Activated naive CD4-positive, alpha-beta T cell (primary cell): ENCODE data around the gene HADH.
"Not testable (repeated sequence)": the region's sequence is repeated elsewhere in the genome, so short reads cannot be mapped to it uniquely, and the experiment has no call there.

Experiments
- DNase-seq, 4 experiments: peaks; one replicate each; lab custom pipeline; 2025; lab: John Stamatoyannopoulos, UW

HADH gene

DNA sequence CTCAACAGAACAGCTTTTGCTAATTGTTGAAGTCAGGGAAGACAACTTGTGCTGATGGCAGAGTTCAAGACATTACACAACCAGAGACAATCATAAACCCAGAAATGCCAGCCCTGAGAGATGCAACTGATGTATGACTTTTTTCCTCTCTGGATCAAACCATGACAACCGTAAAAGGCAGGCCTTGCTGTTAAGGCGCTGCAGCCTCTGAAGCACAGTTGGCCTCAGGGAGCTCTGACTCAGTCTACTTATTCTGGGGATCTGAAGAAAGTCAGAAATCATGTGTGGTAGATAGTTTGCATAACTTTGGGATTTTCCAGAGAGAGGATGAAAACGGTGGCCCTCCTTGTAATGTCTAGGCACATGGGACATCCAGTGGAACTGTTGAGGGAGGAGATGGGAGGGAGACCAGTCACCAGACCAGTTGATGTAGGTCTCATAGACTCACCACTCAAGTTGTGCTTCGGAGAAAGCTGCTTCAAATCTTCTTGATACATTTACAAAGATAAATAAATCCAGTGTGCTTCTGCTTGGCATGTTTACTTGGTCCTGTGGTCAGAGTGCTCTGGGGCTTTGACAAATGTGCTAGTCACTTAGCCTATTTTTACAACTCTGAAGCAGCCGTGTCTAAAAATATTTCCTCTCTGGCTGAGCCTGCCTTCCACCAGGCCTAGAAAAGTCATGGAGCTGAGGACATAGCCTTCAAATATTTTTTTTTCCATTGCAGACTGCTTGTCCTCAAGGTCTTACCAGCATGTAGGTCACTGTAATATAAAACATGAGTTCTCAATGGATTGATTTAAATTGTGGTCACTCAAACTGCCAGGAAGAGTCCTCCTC is 7.5 kb downstream of the HADH start:
- no peak for DNase-seq

DNA sequence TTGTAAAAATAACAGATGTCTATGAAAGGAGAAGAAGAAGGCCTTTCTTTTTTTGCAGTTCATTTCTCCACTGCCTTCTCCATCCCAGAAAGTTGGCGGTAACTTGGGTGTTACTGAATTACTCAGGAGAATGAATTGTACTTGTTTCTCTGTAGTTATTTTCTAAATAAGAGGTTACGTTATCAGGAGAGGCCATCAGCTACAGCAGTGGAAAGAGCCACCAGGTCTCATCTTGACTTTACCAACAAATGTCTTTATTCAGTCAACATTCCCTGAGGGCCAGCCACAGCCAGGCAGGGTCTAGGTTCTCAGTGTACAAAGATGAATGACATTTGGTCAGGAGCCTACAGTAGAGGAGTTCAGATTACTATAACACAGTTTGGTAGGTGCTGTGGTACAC is 8.1 kb downstream of the HADH start:
- no peak for DNase-seq

GRCh38 chr4:107999932-108000539 is 10.3 kb downstream of the HADH start:
- no peak for DNase-seq

DNA sequence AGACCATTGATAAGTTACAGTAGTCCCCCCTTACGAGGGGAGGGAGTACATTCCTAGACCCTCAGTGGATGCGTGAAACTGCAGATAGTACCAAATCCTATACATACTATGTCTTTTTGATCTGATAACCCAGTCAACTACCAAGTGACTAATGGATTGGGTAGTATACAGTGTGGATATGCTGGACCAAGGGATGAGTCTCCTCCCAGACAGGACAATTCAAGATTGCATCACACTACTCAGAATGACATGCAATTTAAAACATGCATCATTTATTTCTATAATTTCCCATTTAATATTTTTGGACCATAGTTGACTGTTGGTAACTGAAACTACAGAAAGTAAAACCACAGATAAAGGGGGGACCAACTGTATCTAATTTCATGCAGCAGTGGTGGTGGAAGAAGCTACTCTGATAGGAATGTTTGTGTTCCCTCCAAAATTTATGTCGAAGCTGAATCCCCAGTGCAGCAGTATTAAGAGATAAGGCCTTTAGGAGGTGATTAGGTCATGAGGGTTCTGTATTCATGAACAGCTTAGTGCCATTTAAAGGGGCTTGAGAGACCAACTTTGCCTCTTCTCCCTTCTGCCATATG is 11.9 kb downstream of the HADH start:
- DNase-seq = no peak

- DNase-seq = no peak
These were observed 14.4 kb downstream of the HADH start for GRCh38 chr4:108003982-108004515.

DNA sequence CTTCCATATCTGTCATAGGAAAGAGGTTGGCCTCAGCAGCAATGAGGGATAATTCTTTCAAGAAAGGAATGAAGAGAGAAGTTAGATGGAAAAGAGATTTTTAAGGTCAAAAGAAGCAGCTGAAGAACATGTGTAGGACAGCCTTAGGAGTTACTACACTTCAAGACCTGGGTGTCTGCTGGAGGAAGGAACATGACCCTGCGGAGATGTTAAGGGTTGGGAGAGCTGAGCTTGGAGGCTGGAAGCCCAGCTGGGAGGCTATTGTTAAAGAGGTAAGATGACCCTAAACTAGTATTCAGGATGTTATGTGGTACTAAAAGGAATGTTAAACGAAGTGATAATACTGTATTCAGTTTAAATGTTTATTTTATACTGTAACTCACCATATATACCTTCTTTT is 15.0 kb downstream of the HADH start:
- DNase-seq = no peak

DNA sequence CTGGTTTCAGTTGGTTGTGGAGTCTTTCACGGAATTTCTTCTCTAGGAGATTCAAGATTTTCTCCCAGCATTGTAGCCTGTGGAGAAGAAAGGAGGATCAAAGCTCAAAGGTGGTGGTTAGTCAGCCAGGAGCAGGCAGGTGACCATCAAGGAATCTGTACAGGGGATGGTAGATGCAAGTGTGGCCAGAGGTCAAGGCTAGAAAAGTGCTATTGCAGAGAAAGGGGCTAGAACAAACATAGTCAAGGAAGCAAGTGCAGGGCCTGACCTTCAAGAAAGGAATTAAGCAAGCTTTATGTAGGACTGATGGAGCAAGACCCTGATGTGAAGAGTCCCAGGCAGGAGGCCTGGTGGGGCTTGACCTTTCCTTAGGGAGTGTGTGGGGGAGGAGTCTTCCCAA is 16.1 kb downstream of the HADH start:
- DNase-seq = no peak

DNA sequence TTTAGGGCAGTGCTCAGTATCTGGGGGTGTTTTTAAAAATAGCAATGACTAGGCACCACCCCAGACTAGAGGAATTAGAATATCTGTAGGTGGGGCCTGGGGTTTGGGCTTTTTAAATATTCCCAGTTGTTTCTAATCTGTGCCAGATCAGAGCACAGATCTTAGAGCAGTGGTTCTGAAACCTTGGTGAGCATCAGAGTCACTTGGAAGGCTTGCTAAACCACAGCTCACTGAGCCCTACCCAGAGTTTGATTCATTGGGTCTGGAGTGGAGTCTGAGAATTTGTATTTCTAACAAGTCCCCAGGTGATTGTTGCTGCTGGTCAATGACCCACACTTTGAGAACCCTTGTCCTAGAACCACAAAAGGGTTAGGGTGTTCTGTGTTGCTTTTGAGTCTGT is 16.7 kb downstream of the HADH start:
- DNase-seq = no peak

- DNase-seq = no peak
These were observed 18.3 kb downstream of the HADH start for GRCh38 chr4:108007984-108008383.

- DNase-seq = no peak
These were observed 19.0 kb downstream of the HADH start for GRCh38 chr4:108008721-108009120.

GRCh38 chr4:108010167-108010566 is 20.5 kb downstream of the HADH start:
- DNase-seq = no peak

DNA sequence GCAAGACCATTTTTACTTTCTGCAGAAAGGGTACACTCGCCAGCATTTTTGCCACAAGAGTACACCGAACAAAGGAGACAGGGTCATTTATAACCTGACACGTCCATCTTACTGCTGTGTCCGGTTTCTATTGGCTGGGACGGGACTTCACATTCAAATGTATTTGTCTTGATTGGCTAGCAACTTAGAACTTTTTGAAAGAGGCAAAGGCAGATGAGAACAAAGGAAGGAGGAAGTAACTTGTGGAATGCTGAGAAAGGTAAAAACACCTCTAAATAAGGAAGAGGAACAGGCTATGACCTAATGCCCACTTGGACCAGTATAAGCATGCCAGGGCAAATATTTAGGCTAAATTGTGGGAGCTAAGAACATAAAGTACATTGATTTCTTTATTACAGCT is 22.7 kb downstream of the HADH start:
- DNase-seq = not testable (repeated sequence)

- DNase-seq = no peak
These were observed 23.6 kb downstream of the HADH start for GRCh38 chr4:108013327-108013726.

DNA sequence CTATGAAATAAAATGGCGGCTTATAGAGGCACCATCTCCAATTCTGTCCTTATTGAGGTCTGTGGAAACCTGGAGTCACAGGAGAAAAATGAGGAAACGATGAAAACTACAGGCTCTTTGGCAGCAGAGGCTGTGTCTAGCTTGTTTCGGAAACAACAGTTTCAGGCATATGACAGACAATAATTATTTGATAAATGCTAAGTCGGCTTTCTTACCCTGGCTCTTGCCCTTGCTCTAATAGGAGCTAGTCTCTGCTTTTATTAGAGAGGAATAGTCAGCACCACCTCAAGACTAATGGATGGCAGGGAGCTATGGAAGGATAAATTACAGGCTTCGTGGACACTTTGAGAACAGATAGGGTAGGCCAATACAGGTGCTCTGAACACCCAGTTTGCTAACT is 24.3 kb downstream of the HADH start:
- no peak for DNase-seq

GRCh38 chr4:108018040-108018883 is 28.6 kb downstream of the HADH start:
- DNase-seq = peak; percentile 69 to 83 (median 77)

DNA sequence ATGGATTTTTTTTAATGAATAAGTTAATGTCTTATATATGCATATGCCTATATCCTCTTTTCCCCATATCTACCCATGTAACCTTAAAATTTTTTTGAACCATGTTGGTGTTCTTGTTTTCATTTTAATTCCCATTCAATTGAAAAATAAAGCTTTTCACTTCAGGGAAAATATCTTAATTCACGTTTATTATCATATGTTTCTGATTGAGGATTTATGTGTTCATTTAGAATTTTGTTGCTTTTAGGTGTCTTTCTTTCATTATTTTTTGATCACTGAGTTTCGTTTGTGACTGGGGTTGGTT is 29.1 kb downstream of the HADH start:
- no peak for DNase-seq

DNA sequence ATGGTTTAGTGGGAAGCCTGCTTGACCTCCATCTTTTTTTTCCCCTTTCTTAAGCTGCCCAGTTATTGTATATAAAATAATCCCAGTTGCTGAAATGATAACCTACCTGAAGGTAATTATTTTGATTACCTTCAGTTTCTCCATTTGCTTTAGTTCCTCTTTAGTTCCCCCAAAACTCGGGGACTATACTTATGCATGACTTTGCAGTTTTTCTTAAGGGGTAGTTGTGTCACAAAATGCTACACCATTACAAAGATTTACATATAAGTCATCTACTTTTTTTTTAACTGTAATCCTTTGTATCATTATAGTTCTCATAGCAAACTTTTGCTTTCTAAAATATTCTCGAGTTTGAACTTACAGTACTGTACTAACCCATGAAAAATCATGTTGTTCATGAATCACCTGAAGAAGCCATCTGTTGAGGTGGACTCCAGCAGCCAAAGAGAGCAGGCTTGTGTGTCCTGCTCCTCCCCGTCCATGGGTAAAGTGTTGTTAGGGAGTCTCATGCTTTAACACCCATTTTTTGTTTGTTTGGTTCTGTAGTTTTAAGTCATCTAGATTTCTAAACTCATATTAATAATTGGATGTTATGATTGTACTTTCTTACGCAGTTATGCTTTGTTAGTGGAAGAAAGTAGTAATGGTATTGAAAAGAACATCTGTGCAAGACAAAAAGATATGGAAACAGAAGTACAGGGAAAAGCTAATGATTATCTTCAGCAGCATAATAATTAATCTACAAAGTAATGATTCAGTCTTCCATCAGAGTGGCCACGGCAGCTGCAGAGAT is 34.6 kb downstream of the HADH start:
- no peak for DNase-seq

GRCh38 chr4:108024878-108025165 is 35.1 kb downstream of the HADH start:
- no peak for DNase-seq

DNA sequence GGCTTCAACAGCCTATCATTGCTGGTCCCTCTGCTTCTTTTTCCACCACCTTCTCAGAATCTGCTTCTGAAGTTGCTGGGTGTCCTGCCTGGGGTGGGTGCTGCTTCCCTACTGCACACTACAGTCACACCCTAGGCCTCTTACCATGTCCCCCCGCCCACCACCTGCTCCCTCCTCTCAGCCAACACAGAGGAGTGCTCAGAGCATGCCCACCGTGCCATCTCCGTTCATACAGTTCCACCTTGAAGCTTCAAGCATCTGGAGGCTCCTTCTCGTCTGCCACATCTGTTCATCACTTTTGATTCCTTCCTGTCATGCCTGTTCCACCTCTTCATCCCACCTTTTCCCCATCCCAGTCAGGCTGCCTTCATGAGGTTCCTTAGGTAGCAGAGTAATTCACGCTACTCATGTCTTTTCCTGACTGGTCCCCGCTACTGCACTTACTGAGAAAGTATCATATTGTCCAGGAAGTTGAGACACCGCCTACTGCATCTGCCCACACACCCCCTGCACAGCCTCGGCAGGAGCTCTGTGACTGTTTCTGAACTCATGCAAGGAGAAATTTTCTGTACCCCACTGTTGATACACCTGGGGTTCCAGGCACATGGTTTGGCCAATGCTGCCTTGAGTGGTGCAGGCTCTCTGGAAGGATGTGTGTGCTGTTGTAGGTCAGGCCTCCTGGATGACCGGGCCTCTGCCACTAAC is 39.5 kb downstream of the HADH start:
- DNase-seq = peak in 3 of 4 experiments; percentile 4 to 36 (median 7)

GRCh38 chr4:108029731-108030130 is 40.0 kb downstream of the HADH start:
- no peak for DNase-seq

- peak; percentile 15 to 58 (median 32) for DNase-seq
These were observed 40.6 kb downstream of the HADH start for GRCh38 chr4:108030332-108030731.
